ENCODE measurements around the gene CDHR2.

The CDHR2 gene

GRCh38 chr5:176540476-176540899 is 8.7 kb upstream of the CDHR2 start:
- no peak for TF ChIP-seq CTCF (IDR thresholded peaks at IDR 0.05; ENCODE audit: insufficient read depth, low read depth, low read length, missing control alignments)
- H3K4me3 ChIP-seq (ENCODE audit: low read length): no peak overlapping the region
- DNase-seq (ENCODE audit: low read depth): no peak

- no peak for TF ChIP-seq CTCF (IDR thresholded peaks at IDR 0.05; ENCODE audit: insufficient read depth, low read depth, low read length, missing control alignments)
- DNase-seq (ENCODE audit: low read depth): no peak
- H3K4me3 ChIP-seq (ENCODE audit: low read length): no peak overlapping the region
These were observed 8.2 kb upstream of the CDHR2 start for GRCh38 chr5:176540956-176541337.

- peak overlapping the region; percentile 64 for H3K4me3 ChIP-seq (ENCODE audit: low read length)
- peak; percentile 86 for DNase-seq (ENCODE audit: low read depth)
- TF ChIP-seq CTCF (IDR thresholded peaks at IDR 0.05; ENCODE audit: insufficient read depth, low read depth, low read length, missing control alignments): no peak
These were observed 7.6 kb upstream of the CDHR2 start for GRCh38 chr5:176541338-176542134.

GRCh38 chr5:176542135-176542595 is 7.0 kb upstream of the CDHR2 start:
- H3K4me3 ChIP-seq (ENCODE audit: low read length): peak overlapping the region; percentile 64
- TF ChIP-seq CTCF (IDR thresholded peaks at IDR 0.05; ENCODE audit: insufficient read depth, low read depth, low read length, missing control alignments): no peak
- DNase-seq (ENCODE audit: low read depth): no peak

GRCh38 chr5:176542596-176543427 is 6.3 kb upstream of the CDHR2 start:
- no peak for DNase-seq (ENCODE audit: low read depth)
- no peak for TF ChIP-seq CTCF (IDR thresholded peaks at IDR 0.05; ENCODE audit: insufficient read depth, low read depth, low read length, missing control alignments)
- peak overlapping the region; percentile 64 for H3K4me3 ChIP-seq (ENCODE audit: low read length)

- peak overlapping the region; percentile 62 for H3K4me3 ChIP-seq (ENCODE audit: low read length)
- no peak for TF ChIP-seq CTCF (IDR thresholded peaks at IDR 0.05; ENCODE audit: insufficient read depth, low read depth, low read length, missing control alignments)
- peak; percentile 77 for DNase-seq (ENCODE audit: low read depth)
These were observed 5.5 kb upstream of the CDHR2 start for GRCh38 chr5:176543428-176544182.
